DMS53 (cell line): ENCODE results near the gene CREBBP.

Source experiments
- DNase-seq: peaks from one replicate; lab custom pipeline; 2025; lab: John Stamatoyannopoulos, UW

The CREBBP gene

GRCh38 chr16:3879887-3880564 lies 487 bp downstream of the CREBBP start:
- DNase-seq = peak; percentile 66

GRCh38 chr16:3879258-3879886 lies 1.1 kb downstream of the CREBBP start:
- DNase-seq = peak; percentile 55

- DNase-seq = no peak
Measured at GRCh38 chr16:3878610-3879009, 1.9 kb downstream of the CREBBP start.

- no peak for DNase-seq
Measured at GRCh38 chr16:3876695-3877094, 3.8 kb downstream of the CREBBP start.

GRCh38 chr16:3876160-3876559 lies 4.4 kb downstream of the CREBBP start:
- DNase-seq = no peak

DNA sequence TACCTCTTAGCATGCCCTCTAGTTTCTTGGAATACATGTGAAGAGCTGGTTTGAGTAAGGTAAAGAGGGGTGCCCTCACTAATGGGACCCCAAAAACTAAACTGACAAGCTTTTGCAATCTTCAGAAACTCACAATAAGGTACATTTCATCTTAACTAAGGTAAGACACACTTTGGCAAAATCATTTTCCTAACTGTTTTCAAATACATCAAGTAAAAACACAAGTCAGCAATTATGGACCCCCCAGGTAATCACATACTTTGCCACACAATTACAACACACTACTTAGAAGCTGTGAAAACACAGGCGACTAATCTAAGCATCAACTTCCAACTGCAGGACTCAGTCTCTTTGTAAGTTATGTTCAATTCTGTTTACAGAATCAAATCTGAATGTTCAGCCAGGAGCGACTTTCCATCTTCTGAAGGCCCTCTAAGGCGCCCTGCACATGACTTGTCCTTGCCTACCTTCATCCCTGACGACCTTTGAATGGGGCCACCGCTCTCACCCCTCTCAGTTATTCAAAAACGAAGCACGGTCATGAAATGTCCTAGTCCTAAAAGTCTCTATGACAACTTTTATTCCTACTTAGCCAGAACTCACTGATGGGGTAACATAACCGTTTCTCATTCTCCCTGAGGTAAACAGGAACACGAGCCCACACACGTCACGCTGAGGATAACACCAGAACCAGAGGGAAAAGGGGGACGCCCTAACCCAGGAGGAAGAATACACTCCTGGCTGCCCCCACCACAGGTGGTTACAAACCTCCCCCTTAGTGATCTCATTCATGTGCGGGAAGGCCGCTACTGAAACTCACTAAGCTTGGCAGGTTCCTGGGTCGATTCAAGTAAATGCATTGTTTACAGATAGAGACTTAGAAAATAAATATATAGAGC lies 5.5 kb downstream of the CREBBP start:
- no peak for DNase-seq

- no peak for DNase-seq
Measured at GRCh38 chr16:3874242-3874641, 6.3 kb downstream of the CREBBP start.

GRCh38 chr16:3873482-3874173 lies 6.9 kb downstream of the CREBBP start:
- DNase-seq = no peak

- no peak for DNase-seq
Measured at GRCh38 chr16:3872216-3872895, 8.2 kb downstream of the CREBBP start.

DNA sequence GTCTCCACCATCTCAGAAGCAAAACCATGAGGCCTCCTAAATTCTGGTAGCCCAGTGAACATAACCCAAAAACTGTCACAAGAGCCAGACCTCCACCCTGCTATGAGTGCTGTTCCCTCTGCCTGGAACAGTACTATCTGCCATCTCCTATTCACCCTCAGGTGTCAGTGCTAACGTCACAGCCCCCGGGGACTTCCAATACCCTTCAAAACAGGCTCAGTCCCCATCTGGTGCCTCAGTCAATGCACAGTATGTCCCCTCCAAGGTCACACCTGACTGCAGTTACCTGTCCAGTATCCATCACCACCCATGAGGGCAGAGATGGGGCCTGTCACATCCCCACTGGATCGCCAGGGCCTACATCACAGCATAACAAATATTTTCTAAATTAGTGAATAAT lies 11.5 kb downstream of the CREBBP start:
- DNase-seq = no peak

GRCh38 chr16:3868556-3868955 lies 12.0 kb downstream of the CREBBP start:
- DNase-seq = no peak

- no peak for DNase-seq
Measured at GRCh38 chr16:3866703-3867431, 13.6 kb downstream of the CREBBP start.

- no peak for DNase-seq
Measured at GRCh38 chr16:3865241-3865640, 15.3 kb downstream of the CREBBP start.

DNA sequence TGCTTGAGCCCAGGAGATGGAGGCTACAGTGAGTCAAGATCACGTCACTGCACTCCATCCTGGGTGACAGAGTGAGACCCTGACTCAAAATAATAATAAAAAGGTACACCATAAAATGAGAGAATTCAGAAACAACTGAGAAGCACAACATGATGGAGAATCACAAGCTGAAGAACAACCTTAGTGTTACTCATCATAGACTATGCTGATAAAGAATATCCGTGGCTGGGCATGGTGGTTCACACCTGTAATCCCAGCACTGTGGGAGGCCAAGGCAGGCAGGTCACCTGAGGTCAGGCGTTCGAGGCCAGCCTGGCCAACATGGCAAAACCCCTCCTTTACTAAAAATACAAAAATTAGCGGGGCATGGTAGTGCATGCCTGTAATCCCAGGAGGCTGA lies 16.0 kb downstream of the CREBBP start:
- no peak for DNase-seq

- no peak for DNase-seq
Measured at GRCh38 chr16:3863587-3863986, 16.9 kb downstream of the CREBBP start.

DNA sequence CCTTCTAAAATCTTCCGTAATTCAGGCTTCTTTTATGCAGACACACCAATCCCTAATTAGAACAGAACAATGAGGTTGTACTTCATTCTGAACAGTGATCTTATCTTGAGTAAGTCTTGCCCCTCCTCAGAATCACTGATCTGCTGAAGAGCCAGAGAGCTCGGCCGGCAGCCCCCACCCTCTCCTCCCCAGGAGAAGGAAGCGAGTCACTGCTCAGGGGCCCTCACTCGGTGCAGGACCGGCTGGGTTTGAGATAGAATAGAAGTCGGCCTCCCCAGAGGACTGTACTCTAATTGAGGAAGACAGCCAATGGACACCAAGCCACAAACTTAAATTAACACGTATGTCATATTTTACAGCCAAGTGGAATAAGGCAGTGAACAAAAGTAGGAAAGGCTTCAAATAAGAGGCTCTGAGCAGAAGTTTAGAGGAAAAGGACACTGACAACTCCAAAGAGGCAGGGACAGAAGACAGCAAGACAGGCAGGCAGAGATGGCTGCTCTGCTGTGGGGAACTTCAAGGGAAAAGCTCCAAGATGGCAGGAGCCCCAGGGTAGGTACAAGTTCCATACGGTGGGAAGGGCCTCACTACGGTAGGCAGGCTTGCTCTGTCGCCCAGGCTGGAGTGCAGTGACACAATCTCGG lies 18.6 kb downstream of the CREBBP start:
- DNase-seq = no peak

DNA sequence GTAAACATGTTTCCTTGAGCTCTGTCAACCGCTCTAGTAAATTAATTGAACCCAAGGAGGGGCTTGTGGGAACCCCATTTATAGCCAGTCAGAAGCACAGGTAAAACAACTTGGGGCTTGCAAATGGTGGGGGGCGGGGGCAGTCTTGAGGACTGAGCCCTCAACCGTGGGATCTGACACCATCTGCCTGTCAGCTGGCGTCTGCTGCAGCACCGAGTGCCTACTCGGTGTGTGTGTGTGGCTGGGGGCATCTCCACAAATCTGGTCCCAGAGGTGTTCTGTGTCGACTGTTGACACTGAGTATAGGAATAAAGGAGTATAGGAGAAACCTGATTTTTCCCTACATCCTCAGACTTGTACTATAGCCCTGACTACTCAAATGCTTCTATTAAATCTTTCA lies 20.6 kb downstream of the CREBBP start:
- DNase-seq = no peak

DNA sequence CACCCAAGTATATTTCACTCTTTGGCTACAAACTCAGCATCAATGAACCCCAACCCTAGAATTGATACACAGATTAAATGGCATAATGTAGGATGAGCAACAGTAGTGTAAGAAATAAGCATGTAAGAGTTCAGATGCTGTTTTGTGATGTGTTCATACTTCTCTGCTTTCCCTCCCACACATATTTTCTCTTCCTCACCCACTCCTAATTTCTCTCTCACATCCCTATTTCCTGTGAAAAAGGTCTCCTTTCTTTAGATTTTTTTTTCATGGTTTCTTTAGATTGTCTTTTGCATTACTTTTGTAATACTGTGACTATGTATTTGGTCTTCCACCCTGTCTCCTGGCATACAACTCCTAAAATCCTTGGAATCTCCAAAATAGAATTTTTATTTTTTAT lies 21.7 kb downstream of the CREBBP start:
- DNase-seq = no peak

DNA sequence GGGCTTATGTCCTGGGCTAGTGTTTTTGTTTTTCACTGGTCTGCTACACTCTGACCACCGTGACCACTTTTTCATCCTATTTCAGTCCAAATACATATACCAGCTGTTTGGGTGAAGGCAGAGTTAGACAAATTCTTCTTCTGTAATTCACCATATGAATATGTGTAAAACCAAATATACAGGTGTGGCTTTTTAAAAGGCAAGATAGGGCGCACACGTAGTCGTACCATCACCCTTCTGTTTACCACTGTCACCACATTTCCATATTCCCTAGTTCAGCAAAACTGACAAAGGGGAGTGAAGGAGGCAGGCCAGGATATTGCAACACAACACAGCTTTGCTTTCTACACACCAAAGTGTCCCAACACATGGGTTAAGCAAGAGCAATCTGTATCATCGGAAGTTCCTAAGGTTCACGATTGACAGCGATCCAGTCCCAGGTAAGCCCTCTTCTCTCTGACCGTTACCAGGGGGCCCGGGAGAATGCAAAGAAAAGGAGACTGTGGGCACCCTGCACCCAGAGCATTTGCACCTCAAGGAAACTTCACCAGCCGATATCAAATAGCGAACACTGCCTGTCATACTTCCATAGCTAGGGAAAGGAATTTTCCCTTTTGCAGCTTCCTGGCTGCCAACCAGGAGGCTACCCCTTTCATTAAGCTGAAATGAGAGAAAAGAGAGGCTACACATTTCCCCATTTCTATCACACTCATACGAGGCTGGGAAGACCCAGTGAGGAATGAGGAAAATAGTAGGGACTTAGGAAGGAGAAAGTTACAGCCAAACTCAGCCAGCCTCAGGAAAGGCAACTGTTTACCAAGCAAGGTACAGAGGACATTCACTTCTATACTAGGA lies 23.1 kb downstream of the CREBBP start:
- DNase-seq = no peak
